HepG2 (cell line): ENCODE results near the gene EIF4G3. TPM values are rescaled to one million over a fixed set of nuclear protein-coding genes. Genes with fewer than 3 reads are reported as not detected.

Experiments used
- BCLAF1 ChIP-seq: fragments of 450-650 bp; IDR thresholded peaks from 2 replicates; pipeline ENCODE4 v1.6.1; 2017; ENCODE audit warnings: mild to moderate bottlenecking
- BHLHE40 ChIP-seq: IDR thresholded peaks from 2 replicates; pipeline ENCODE4 v1.6.1; 2011; ENCODE audit warnings: low read length, improper control_type of control experiment
- EP300 ChIP-seq, 3 experiments: sonication (generic) in 1 of 3; formaldehyde crosslinking in 1 of 3; IDR thresholded peaks; 2 replicates each; pipeline versions ENCODE4 v1.5.1 to v1.6.1; 2011 to 2020; ENCODE audit warnings: low read depth in 2 of 3, low read length in 2 of 3, borderline replicate concordance in 1 of 3, improper control_type of control experiment in 1 of 3, mild to moderate bottlenecking in 1 of 3, missing genetic modification reagents in 1 of 3, moderate library complexity in 1 of 3
- SMAD3 ChIP-seq: sonication (generic); formaldehyde crosslinking; IDR thresholded peaks from 2 replicates; pipeline ENCODE4 v1.4.0; 2020; ENCODE audit warnings: missing genetic modification reagents
- SNRNP70 ChIP-seq: fragments of 200-400 bp; formaldehyde crosslinking; IDR thresholded peaks from 2 replicates; pipeline ENCODE4 v1.6.1; 2017; ENCODE audit warnings: mild to moderate bottlenecking, low read depth, low read length, moderate library complexity
- ZNF644 ChIP-seq: IDR thresholded peaks from 2 replicates; pipeline ENCODE4 v1.6.1; 2016; ENCODE audit warnings: low read depth
- polyA plus RNA-seq, 8 experiments: library from polyadenylated mRNA; depleted of rRNA in 3 of 8; stranded (reverse) in 7 of 8; unstranded in 1 of 8; fragments of >200 nt; fragmentation: Illumina TruSeq in 4 of 8; extraction: Trizol in 4 of 8; gene quantifications; 2 replicates each; pipeline versions ENCODE4 v1.2.1 to v1.2.3, GENCODE V29; 2011 to 2016; ENCODE audit warnings: low read depth in 4 of 8, missing spikeins in 1 of 8, mixed read lengths in 1 of 8; ENCODE audit not compliant: insufficient read depth in 1 of 8
- total RNA-seq, 5 experiments: library from RNA; depleted of rRNA; stranded (reverse); fragments of >200 nt; fragmentation: Illumina TruSeq; extraction: Trizol; gene quantifications; 2 replicates each; pipeline ENCODE4 v1.2.3, GENCODE V29; 2016; ENCODE audit warnings: low read depth in 1 of 5
- TF ChIP-seq, protein P1 (sequence below): sonication (generic); formaldehyde crosslinking; IDR thresholded peaks from 2 replicates; pipeline ENCODE4 v1.4.0; 2020; ENCODE audit warnings: mild to moderate bottlenecking, missing genetic modification reagents

EIF4G3 gene
- total and polyA plus RNA-seq, 2 of the 13 experiments (the other 11 are each of a cell fraction or from before 2014, with no cell fraction given) = 22.2 to 27.6 TPM

DNA sequence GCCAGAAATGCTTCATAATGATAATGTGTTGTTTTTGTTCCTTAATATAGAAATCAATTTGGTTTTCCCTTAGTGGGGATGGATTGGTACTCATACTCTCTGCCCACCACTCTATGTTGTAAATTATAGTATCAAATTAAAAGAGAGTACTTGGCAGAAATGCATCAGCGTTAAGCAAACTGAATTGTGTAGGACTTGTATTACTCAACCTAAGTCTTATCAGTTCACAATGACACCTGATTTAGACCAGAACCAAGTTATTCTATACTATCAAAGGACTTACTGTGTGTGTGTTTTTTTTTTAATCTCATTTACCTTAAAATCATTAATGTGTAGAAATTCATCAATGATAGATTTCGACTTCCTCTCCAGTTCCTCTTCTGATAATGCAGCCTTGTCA lies 327.6 kb downstream of the EIF4G3 start (continued):
- TF ChIP-seq, protein P1, sequence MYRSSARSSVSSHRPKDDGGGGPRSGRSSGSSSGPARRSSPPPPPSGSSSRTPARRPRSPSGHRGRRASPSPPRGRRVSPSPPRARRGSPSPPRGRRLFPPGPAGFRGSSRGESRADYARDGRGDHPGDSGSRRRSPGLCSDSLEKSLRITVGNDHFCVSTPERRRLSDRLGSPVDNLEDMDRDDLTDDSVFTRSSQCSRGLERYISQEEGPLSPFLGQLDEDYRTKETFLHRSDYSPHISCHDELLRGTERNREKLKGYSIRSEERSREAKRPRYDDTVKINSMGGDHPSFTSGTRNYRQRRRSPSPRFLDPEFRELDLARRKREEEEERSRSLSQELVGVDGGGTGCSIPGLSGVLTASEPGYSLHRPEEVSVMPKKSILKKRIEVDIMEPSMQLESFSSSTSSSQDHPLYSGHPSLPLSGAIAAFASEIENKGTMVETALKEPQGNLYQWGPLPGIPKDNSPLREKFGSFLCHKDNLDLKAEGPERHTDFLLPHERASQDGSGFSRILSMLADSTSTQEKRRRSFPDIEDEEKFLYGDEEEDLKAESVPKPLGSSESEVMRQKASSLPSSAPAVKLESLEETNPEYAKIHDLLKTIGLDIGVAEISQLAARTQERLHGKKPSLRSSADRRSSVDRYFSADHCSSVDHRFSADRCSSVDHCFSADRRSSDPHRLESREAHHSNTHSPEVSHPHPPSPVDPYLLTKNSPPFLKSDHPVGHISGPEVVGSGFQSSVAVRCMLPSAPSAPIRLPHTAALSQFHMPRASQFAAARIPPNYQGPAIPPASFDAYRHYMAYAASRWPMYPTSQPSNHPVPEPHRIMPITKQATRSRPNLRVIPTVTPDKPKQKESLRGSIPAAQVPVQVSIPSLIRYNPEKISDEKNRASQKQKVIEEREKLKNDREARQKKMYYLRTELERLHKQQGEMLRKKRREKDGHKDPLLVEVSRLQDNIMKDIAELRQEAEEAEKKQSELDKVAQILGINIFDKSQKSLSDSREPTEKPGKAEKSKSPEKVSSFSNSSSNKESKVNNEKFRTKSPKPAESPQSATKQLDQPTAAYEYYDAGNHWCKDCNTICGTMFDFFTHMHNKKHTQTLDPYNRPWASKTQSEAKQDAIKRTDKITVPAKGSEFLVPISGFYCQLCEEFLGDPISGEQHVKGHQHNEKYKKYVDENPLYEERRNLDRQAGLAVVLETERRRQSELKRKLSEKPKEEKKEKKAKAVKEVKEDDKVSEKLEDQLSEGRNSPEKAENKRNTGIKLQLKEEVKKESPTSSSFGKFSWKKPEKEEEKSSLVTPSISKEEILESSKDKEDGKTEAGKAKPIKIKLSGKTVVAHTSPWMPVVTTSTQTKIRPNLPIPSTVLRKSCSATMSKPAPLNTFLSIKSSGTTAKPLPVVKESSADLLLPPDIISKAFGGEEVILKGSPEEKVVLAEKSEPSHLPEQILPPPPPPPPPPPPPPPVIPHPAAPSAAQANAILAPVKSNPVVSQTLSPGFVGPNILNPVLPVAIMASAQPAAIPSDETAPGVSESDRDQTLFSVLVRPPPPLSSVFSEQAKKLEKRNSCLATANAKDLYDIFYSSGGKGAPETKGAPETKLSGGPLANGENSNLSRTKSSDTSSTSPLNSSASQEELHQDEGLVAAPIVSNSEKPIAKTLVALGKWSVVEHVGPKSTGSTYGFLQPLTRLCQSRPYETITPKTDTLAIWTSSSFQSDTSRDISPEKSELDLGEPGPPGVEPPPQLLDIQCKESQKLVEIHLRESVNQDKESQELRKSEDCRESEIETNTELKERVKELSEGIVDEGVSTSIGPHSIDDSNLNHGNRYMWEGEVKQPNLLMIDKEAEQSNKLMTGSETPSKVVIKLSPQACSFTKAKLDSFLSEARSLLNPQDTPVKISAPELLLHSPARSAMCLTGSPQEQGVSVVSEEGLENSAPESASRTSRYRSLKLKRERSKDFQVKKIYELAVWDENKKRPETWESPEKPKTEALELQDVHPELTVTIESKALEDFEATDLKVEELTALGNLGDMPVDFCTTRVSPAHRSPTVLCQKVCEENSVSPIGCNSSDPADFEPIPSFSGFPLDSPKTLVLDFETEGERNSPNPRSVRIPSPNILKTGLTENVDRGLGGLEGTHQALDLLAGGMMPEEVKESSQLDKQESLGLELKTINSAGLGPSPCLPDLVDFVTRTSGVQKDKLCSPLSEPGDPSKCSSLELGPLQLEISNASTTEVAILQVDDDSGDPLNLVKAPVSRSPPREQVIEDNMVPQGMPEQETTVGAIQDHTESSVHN = no peak
- TF ChIP-seq SMAD3 (CRISPR knock-in tag) (no peak), EP300 (IDR thresholded peaks at IDR 0.05; ENCODE audit: low read depth in 2 of 2, low read length in 2 of 2) (no peak), EP300 (CRISPR knock-in tag; IDR thresholded peaks at IDR 0.05; ENCODE audit: borderline replicate concordance) (no peak), BHLHE40 (no peak), ZNF644 (CRISPR knock-in tag) (no peak), SNRNP70 (no peak), BCLAF1 (no peak)
